ENCODE measurements around the gene ELANE.

ELANE gene

DNA sequence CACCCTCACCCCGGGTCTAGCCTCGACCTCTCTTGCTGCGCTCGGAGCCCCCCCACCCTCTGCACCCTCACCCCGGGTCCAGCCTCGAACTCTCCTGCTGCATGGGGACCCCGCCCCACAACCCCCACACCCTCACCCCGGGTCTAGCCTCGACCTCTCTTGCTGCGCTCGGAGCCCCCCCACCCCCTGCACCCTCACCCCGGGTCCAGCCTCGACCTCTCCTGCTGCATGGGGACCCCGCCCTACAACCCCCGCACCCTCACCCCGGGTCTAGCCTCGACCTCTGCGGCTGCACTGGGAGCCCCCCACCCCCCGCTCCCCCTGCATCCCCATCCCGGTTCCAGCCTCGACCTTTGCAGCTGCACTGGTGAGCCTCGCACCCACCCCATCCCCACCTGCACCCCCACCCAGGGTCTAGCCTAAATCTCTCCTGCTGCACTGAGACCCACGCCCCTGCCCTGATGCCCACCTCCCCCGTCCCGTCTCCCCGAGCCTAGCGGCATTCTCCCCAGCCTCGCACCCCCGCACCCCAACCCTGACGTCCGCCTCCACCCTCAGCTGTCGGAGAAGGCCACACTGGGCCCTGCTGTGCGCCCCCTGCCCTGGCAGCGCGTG lies 9.1 kb downstream of the ELANE start:
- Histone ChIP-seq H3K27ac (replicated peaks) (peak overlapping the region; percentile 27; the same call in 1 of the 2 replicates), H3K27me3 (ENCODE audit: insufficient read depth, poor library complexity, severe bottlenecking) (no peaks in the 10 kb centered on the region), H3K4me3 (replicated peaks; ENCODE audit: insufficient read depth, low read length) (peak overlapping the region; percentile 60)
- DNase-seq (ENCODE audit: low read depth in 1 of 2, low spot score in 1 of 2) = no peak
- TF ChIP-seq POLR2AphosphoS5 (IDR thresholded peaks at IDR 0.05; ENCODE audit: low read depth) (no peak), GABPA (IDR thresholded peaks at IDR 0.05; ENCODE audit: low read depth) (no peak), SPI1 (IDR thresholded peaks at IDR 0.05; ENCODE audit: borderline replicate concordance, low read depth) (no peak)
- TF ChIP-seq, protein P1, sequence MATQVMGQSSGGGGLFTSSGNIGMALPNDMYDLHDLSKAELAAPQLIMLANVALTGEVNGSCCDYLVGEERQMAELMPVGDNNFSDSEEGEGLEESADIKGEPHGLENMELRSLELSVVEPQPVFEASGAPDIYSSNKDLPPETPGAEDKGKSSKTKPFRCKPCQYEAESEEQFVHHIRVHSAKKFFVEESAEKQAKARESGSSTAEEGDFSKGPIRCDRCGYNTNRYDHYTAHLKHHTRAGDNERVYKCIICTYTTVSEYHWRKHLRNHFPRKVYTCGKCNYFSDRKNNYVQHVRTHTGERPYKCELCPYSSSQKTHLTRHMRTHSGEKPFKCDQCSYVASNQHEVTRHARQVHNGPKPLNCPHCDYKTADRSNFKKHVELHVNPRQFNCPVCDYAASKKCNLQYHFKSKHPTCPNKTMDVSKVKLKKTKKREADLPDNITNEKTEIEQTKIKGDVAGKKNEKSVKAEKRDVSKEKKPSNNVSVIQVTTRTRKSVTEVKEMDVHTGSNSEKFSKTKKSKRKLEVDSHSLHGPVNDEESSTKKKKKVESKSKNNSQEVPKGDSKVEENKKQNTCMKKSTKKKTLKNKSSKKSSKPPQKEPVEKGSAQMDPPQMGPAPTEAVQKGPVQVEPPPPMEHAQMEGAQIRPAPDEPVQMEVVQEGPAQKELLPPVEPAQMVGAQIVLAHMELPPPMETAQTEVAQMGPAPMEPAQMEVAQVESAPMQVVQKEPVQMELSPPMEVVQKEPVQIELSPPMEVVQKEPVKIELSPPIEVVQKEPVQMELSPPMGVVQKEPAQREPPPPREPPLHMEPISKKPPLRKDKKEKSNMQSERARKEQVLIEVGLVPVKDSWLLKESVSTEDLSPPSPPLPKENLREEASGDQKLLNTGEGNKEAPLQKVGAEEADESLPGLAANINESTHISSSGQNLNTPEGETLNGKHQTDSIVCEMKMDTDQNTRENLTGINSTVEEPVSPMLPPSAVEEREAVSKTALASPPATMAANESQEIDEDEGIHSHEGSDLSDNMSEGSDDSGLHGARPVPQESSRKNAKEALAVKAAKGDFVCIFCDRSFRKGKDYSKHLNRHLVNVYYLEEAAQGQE (IDR thresholded peaks at IDR 0.05; ENCODE audit: insufficient replicate concordance, low read depth) = no peak
- TF ChIP-seq, protein P2, sequence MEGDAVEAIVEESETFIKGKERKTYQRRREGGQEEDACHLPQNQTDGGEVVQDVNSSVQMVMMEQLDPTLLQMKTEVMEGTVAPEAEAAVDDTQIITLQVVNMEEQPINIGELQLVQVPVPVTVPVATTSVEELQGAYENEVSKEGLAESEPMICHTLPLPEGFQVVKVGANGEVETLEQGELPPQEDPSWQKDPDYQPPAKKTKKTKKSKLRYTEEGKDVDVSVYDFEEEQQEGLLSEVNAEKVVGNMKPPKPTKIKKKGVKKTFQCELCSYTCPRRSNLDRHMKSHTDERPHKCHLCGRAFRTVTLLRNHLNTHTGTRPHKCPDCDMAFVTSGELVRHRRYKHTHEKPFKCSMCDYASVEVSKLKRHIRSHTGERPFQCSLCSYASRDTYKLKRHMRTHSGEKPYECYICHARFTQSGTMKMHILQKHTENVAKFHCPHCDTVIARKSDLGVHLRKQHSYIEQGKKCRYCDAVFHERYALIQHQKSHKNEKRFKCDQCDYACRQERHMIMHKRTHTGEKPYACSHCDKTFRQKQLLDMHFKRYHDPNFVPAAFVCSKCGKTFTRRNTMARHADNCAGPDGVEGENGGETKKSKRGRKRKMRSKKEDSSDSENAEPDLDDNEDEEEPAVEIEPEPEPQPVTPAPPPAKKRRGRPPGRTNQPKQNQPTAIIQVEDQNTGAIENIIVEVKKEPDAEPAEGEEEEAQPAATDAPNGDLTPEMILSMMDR (IDR thresholded peaks at IDR 0.05; ENCODE audit: insufficient read depth, low read length) = no peak

DNA sequence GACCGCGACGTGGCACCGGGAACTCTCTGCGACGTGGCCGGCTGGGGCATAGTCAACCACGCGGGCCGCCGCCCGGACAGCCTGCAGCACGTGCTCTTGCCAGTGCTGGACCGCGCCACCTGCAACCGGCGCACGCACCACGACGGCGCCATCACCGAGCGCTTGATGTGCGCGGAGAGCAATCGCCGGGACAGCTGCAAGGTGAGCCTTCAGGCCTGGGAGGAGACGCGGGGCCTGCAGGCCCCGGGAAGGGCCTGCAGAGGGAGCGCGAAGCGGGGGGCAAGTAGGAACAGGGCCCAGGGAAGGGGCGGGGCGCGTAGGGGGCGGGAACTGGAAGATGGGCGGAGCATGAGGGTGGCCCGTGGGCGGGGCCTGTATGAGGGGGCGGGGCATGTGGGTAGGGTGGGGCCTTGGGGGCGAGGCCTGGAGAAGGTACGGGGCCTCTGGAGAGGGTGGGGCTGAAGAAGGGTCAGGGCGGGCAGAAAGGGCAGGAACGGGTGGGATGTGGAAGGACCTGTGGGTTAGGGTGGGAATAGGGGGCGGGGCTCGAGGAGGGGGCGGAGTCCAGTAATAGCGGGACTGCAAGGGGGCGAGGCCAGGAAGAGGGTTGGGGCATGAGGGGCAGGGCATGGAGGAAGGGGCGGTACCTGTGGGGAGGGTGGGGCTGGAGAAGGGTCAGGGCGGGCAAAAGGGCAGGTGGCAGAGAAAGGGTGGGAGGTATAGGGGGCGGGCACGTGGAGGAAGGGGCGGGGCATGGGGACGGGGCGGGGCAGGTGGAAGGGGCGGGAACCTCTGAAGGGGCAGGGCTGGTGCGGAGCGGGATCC lies 9.9 kb downstream of the ELANE start:
- Histone ChIP-seq H3K27ac (replicated peaks) (peak overlapping the region; percentile 27; the same call in 1 of the 2 replicates), H3K4me3 (replicated peaks; ENCODE audit: insufficient read depth, low read length) (peak overlapping the region; percentile 60), H3K27me3 (ENCODE audit: insufficient read depth, poor library complexity, severe bottlenecking) (no peaks in the 10 kb centered on the region)
- peak; percentile 72 to 85 for DNase-seq (ENCODE audit: low read depth in 1 of 2, low spot score in 1 of 2)
- TF ChIP-seq, protein P2 (IDR thresholded peaks at IDR 0.05; ENCODE audit: insufficient read depth, low read length) = no peak
- no peak for TF ChIP-seq SPI1 (IDR thresholded peaks at IDR 0.05; ENCODE audit: borderline replicate concordance, low read depth)
- TF ChIP-seq, protein P1 (IDR thresholded peaks at IDR 0.05; ENCODE audit: insufficient replicate concordance, low read depth) = no peak
- no peak for TF ChIP-seq POLR2AphosphoS5 (IDR thresholded peaks at IDR 0.05; ENCODE audit: low read depth)
- no peak for TF ChIP-seq GABPA (IDR thresholded peaks at IDR 0.05; ENCODE audit: low read depth)

DNA sequence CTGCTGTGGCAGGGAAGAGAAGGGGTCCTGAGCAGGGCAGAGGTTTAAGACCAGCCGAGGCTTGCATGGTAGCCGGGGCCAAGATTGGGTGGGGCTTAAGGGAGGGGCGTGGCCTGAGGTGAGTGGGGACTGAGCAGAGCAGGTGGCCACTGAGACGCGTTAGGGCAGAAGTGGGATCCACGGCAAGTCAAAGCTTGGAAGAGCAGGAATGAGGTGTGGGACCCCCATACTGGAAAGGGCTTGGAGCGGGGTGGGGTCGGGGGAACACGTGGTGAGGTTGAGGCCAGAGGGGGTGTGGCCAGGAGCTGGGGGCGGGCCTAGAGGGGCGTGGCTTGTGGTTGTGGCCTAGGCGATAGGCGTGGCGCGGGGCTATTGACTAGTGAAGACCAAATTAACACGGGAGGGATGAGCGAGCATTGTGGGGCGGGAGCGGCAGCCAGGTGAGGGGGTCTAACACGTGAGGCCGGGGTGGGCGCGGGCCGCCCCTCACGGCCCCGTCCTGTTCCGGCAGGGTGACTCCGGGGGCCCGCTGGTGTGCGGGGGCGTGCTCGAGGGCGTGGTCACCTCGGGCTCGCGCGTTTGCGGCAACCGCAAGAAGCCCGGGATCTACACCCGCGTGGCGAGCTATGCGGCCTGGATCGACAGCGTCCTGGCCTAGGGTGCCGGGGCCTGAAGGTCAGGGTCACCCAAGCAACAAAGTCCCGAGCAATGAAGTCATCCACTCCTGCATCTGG lies 10.6 kb downstream of the ELANE start:
- Histone ChIP-seq H3K4me3 (replicated peaks; ENCODE audit: insufficient read depth, low read length) (no peak overlapping the region), H3K27ac (replicated peaks) (no peak overlapping the region), H3K27me3 (ENCODE audit: insufficient read depth, poor library complexity, severe bottlenecking) (no peaks in the 10 kb centered on the region)
- DNase-seq (ENCODE audit: low read depth in 1 of 2, low spot score in 1 of 2) = peak in 1 of 2 experiments; percentile 58
- peak; percentile 11; the same call in 1 of the 2 replicates for TF ChIP-seq POLR2AphosphoS5 (IDR thresholded peaks at IDR 0.05; ENCODE audit: low read depth)
- TF ChIP-seq GABPA (IDR thresholded peaks at IDR 0.05; ENCODE audit: low read depth) = no peak

DNA sequence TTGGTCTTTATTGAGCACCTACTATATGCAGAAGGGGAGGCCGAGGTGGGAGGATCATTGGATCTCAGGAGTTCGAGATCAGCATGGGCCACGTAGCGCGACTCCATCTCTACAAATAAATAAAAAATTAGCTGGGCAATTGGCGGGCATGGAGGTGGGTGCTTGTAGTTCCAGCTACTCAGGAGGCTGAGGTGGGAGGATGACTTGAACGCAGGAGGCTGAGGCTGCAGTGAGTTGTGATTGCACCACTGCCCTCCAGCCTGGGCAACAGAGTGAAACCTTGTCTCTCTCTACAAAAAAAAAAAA lies 11.2 kb downstream of the ELANE start:
- no peak for DNase-seq (ENCODE audit: low read depth in 1 of 2, low spot score in 1 of 2)
- TF ChIP-seq SPI1 (IDR thresholded peaks at IDR 0.05; ENCODE audit: borderline replicate concordance, low read depth) (no peak), GABPA (IDR thresholded peaks at IDR 0.05; ENCODE audit: low read depth) (no peak), POLR2AphosphoS5 (IDR thresholded peaks at IDR 0.05; ENCODE audit: low read depth) (no peak; the same call in 1 of the 2 replicates)
- TF ChIP-seq, protein P2 (IDR thresholded peaks at IDR 0.05; ENCODE audit: insufficient read depth, low read length) = no peak
- TF ChIP-seq, protein P1 (IDR thresholded peaks at IDR 0.05; ENCODE audit: insufficient replicate concordance, low read depth) = no peak
- H3K27me3 ChIP-seq (ENCODE audit: insufficient read depth, poor library complexity, severe bottlenecking) = no peaks in the 10 kb centered on the region
- no peak overlapping the region for H3K4me3 ChIP-seq (replicated peaks; ENCODE audit: insufficient read depth, low read length)
- H3K27ac ChIP-seq (replicated peaks) = peak overlapping the region; percentile 67
